H9 (cell line): ENCODE data around the gene ELF1. TPM values are rescaled to one million over a fixed set of nuclear protein-coding genes. Genes with fewer than 3 reads are reported as not detected.
"Not testable (repeated sequence)": the region's sequence is repeated elsewhere in the genome, so short reads cannot be mapped to it uniquely, and the experiment has no call there.

Experiments used
- DNase-seq: peaks from one replicate; pipeline ENCODE4 v3.0.0-alpha.2; 2017
- H2AFZ ChIP-seq: one replicate; pipeline ENCODE4 v1.6.1; 2013; ENCODE audit warnings: mild to moderate bottlenecking, low read length, control low read depth, moderate library complexity
- H2AK5ac ChIP-seq: 2 replicates; pipeline ENCODE4 v1.6.1; 2013; ENCODE audit warnings: low read length, control low read depth, mixed read lengths; ENCODE audit not compliant: insufficient read length
- H2BK120ac ChIP-seq: one replicate; pipeline ENCODE4 v1.6.1; 2013; ENCODE audit warnings: low read depth, mild to moderate bottlenecking, low read length, control low read depth, inconsistent platforms; ENCODE audit not compliant: poor library complexity, severe bottlenecking
- H2BK12ac ChIP-seq: 2 replicates; pipeline ENCODE4 v1.6.1; 2013; ENCODE audit warnings: low read length, control low read depth, mixed read lengths, low read depth; ENCODE audit not compliant: insufficient read length
- H2BK15ac ChIP-seq: 2 replicates; pipeline ENCODE4 v1.6.1; 2013; ENCODE audit warnings: low read depth, low read length, control low read depth
- H2BK20ac ChIP-seq: one replicate; pipeline ENCODE4 v1.6.1; 2013; ENCODE audit warnings: low read depth, mild to moderate bottlenecking, low read length, control low read depth, inconsistent platforms; ENCODE audit not compliant: poor library complexity, severe bottlenecking
- H2BK5ac ChIP-seq: 2 replicates; pipeline ENCODE4 v1.6.1; 2013; ENCODE audit warnings: low read length, control low read depth, mixed read lengths; ENCODE audit not compliant: insufficient read length
- H3K14ac ChIP-seq: 2 replicates; pipeline ENCODE4 v1.6.1; 2013; ENCODE audit warnings: low read length, control low read depth; ENCODE audit not compliant: insufficient read depth
- H3K18ac ChIP-seq: 2 replicates; pipeline ENCODE4 v1.6.1; 2013; ENCODE audit warnings: low read depth, mild to moderate bottlenecking, mixed read lengths, low read length, control low read depth; ENCODE audit not compliant: insufficient read length
- H3K23ac ChIP-seq: 2 replicates; pipeline ENCODE4 v1.6.1; 2013; ENCODE audit warnings: low read length, control low read depth, mixed read lengths, low read depth; ENCODE audit not compliant: insufficient read length
- H3K23me2 ChIP-seq: 2 replicates; pipeline ENCODE4 v1.6.1; 2013; ENCODE audit warnings: low read depth, mild to moderate bottlenecking, mixed read lengths, low read length, control low read depth; ENCODE audit not compliant: insufficient read length, poor library complexity, severe bottlenecking
- H3K27ac ChIP-seq: 2 replicates; pipeline ENCODE4 v1.5.1; 2013; ENCODE audit warnings: low read length, control low read depth, mixed read lengths, low read depth; ENCODE audit not compliant: insufficient read length
- H3K27me3 ChIP-seq: 2 replicates; pipeline ENCODE4 v1.6.1; 2013; ENCODE audit warnings: low read length, control low read depth, inconsistent platforms; ENCODE audit not compliant: insufficient read depth
- H3K4ac ChIP-seq: 2 replicates; pipeline ENCODE4 v1.6.1; 2013; ENCODE audit warnings: low read depth, mild to moderate bottlenecking, control low read depth, inconsistent platforms, low read length, moderate library complexity
- H3K4me1 ChIP-seq: 2 replicates; pipeline ENCODE4 v1.6.1; 2013; ENCODE audit warnings: low read length, control low read depth, inconsistent platforms; ENCODE audit not compliant: insufficient read depth
- H3K4me2 ChIP-seq: 2 replicates; pipeline ENCODE4 v1.6.1; 2013; ENCODE audit warnings: low read length, control low read depth, mixed read lengths; ENCODE audit not compliant: insufficient read length, insufficient read depth
- H3K56ac ChIP-seq: 2 replicates; pipeline ENCODE4 v1.6.1; 2013; ENCODE audit warnings: low read depth, mild to moderate bottlenecking, mixed read lengths, low read length, control low read depth; ENCODE audit not compliant: insufficient read length
- H3K79me1 ChIP-seq: 2 replicates; pipeline ENCODE4 v1.6.1; 2013; ENCODE audit warnings: low read depth, mild to moderate bottlenecking, moderate library complexity, low read length, control low read depth, inconsistent platforms; ENCODE audit not compliant: insufficient read depth, poor library complexity, severe bottlenecking
- H3K79me2 ChIP-seq: 2 replicates; pipeline ENCODE4 v1.6.1; 2013; ENCODE audit warnings: low read length, control low read depth, inconsistent platforms; ENCODE audit not compliant: insufficient read depth
- H3K9ac ChIP-seq: 2 replicates; pipeline ENCODE4 v1.6.1; 2013; ENCODE audit warnings: low read length, control low read depth, mixed read lengths; ENCODE audit not compliant: insufficient read length; ENCODE audit errors: extremely low read depth
- H3K9me3 ChIP-seq: one replicate; pipeline ENCODE4 v1.6.1; 2013; ENCODE audit warnings: low read depth, low read length, inconsistent platforms; ENCODE audit not compliant: control insufficient read depth
- H3T11ph ChIP-seq: one replicate; pipeline ENCODE4 v1.6.1; 2013; ENCODE audit warnings: mild to moderate bottlenecking, low read length, control low read depth, inconsistent platforms
- H4K20me1 ChIP-seq: one replicate; pipeline ENCODE4 v1.6.1; 2013; ENCODE audit not compliant: control insufficient read depth, insufficient read length, insufficient read depth
- H4K5ac ChIP-seq: 2 replicates; pipeline ENCODE4 v1.6.1; 2013; ENCODE audit warnings: low read depth, mild to moderate bottlenecking, mixed read lengths, low read length, control low read depth; ENCODE audit not compliant: insufficient read length
- H4K8ac ChIP-seq: replicated peaks from 2 replicates; pipeline ENCODE4 v1.6.1; 2013; ENCODE audit warnings: low read length, control low read depth, mixed read lengths, low read depth; ENCODE audit not compliant: insufficient read length
- H4K91ac ChIP-seq: 2 replicates; pipeline ENCODE4 v1.6.1; 2013; ENCODE audit warnings: low read depth, mild to moderate bottlenecking, moderate library complexity, mixed read lengths, low read length, control low read depth; ENCODE audit not compliant: insufficient read length
- H3K27ac Mint-ChIP-seq, 3 experiments: 2 replicates in 2 of 3; 3 replicates in 1 of 3; pipeline ENCODE4 v1.8.0; 2020 to 2021; ENCODE audit warnings: mixed read lengths in 3 of 3, mild to moderate bottlenecking in 1 of 3, moderate library complexity in 1 of 3
- H3K27me3 Mint-ChIP-seq: 2 replicates; pipeline ENCODE4 v1.8.0; 2021; ENCODE audit warnings: low read depth, mild to moderate bottlenecking, moderate library complexity, mixed read lengths
- H3K36me3 Mint-ChIP-seq, 3 experiments: 2 replicates in 2 of 3; 3 replicates in 1 of 3; pipeline ENCODE4 v1.8.0; 2020 to 2021; ENCODE audit warnings: low read depth in 3 of 3, mixed read lengths in 3 of 3; ENCODE audit not compliant: insufficient read depth in 1 of 3
- H3K4me1 Mint-ChIP-seq, 2 experiments: 2 replicates each; pipeline ENCODE4 v1.8.0; 2020; ENCODE audit warnings: mixed read lengths in 2 of 2
- H3K4me3 Mint-ChIP-seq, 2 experiments: 2 replicates in 1 of 2; 3 replicates in 1 of 2; pipeline ENCODE4 v1.8.0; 2020 to 2021; ENCODE audit warnings: mild to moderate bottlenecking in 2 of 2, mixed read lengths in 2 of 2, moderate library complexity in 1 of 2
- H3K9me3 Mint-ChIP-seq, 2 experiments: 2 replicates in 1 of 2; 3 replicates in 1 of 2; pipeline ENCODE4 v1.8.0; 2020; ENCODE audit warnings: mild to moderate bottlenecking in 2 of 2, mixed read lengths in 2 of 2, moderate library complexity in 1 of 2
- CTCF ChIP-seq: fragments of 200-600 bp; sonication (generic); conservative IDR thresholded peaks from 3 replicates; pipeline ENCODE4 v1.8.0; 2021; ENCODE audit warnings: antibody characterized with exemption, mild to moderate bottlenecking
- WGBS: extraction: QIAGEN DNeasy Blood & Tissue Kit; methylation state at CpG from one replicate; pipeline ENCODE4 v1.1.7; 2013; ENCODE audit warnings: missing lambda C conversion rate, low lambda C conversion rate, mixed read lengths; ENCODE audit not compliant: insufficient read length; ENCODE audit errors: extremely low coverage; 5-methylcytosine and 5-hydroxymethylcytosine counted together
- total RNA-seq: library from RNA; stranded (reverse); gene quantifications from 2 replicates; pipeline ENCODE4 v1.2.1, GENCODE V29; 2021

The ELF1 gene
- total RNA-seq, 1 experiment from 2014 or later = 15.5 TPM

- no peak overlapping the region for H2AK5ac ChIP-seq
- no peak overlapping the region for H2BK15ac ChIP-seq
- H3T11ph ChIP-seq = no peak overlapping the region
- H3K9ac ChIP-seq = no peak overlapping the region
- H2BK12ac ChIP-seq = no peak overlapping the region
- no peak for DNase-seq
- no peak overlapping the region for H4K91ac ChIP-seq
- no peak overlapping the region for H3K4ac ChIP-seq
- H3K18ac ChIP-seq = no peak overlapping the region
- peaks cover 52 to 53% of the 10 kb centered on the region in 2 experiments for H3K9me3 Mint-ChIP-seq
- H4K20me1 ChIP-seq = no peaks in the 10 kb centered on the region
- no peaks in the 10 kb centered on the region for H3K23me2 ChIP-seq
- no peaks in the 10 kb centered on the region for H3K79me2 ChIP-seq
- no peak overlapping the region for H2AFZ ChIP-seq
- H3K27me3 Mint-ChIP-seq = peaks cover 2% of the 10 kb centered on the region; the same call in 1 of the 2 replicates
- no peak overlapping the region for H3K4me3 Mint-ChIP-seq
- H2BK20ac ChIP-seq = no peak overlapping the region
- no peak overlapping the region for H4K8ac ChIP-seq
- no peaks in the 10 kb centered on the region for H3K27me3 ChIP-seq
- H3K27ac Mint-ChIP-seq = no peak overlapping the region
- H3K36me3 Mint-ChIP-seq = peaks cover 21 to 42% (median 36%) of the 10 kb centered on the region in 3 experiments
- no peaks in the 10 kb centered on the region for H3K4me1 Mint-ChIP-seq
- H3K4me1 ChIP-seq = no peaks in the 10 kb centered on the region
- 100% methylated on average over 1 of the region's 5 CpGs for WGBS
- no peak overlapping the region for H2BK5ac ChIP-seq
- peaks cover 4% of the 10 kb centered on the region for H3K79me1 ChIP-seq
- no peak overlapping the region for H3K14ac ChIP-seq
- TF ChIP-seq CTCF = no peak
- no peak overlapping the region for H3K4me2 ChIP-seq
- H4K5ac ChIP-seq = no peak overlapping the region
- H3K56ac ChIP-seq = no peak overlapping the region
- H2BK120ac ChIP-seq = no peak overlapping the region
- H3K9me3 ChIP-seq = peaks cover 17% of the 10 kb centered on the region
- H3K23ac ChIP-seq = no peak overlapping the region
- H3K27ac ChIP-seq = no peak overlapping the region
These were observed 29.5 kb upstream of the ELF1 start for GRCh38 chr13:41048640-41049039.

- H4K91ac ChIP-seq, H2BK20ac ChIP-seq, DNase-seq, H2BK12ac ChIP-seq, H3K4ac ChIP-seq, H2BK15ac ChIP-seq, H3K9me3 ChIP-seq, H2BK5ac ChIP-seq, H3K4me3 Mint-ChIP-seq, H3K27ac ChIP-seq, H3K56ac ChIP-seq, H3K79me2 ChIP-seq, H3K4me1 Mint-ChIP-seq, H2AFZ ChIP-seq, H3K14ac ChIP-seq, H3K27me3 ChIP-seq, H3K23ac ChIP-seq, H3K4me2 ChIP-seq, H3K27me3 Mint-ChIP-seq, H4K5ac ChIP-seq, H3K9ac ChIP-seq, H4K20me1 ChIP-seq, H2AK5ac ChIP-seq, H3K23me2 ChIP-seq, H3K4me1 ChIP-seq, H3K79me1 ChIP-seq, H4K8ac ChIP-seq, H2BK120ac ChIP-seq, H3T11ph ChIP-seq, H3K18ac ChIP-seq, H3K27ac Mint-ChIP-seq: not testable (repeated sequence)
- H3K9me3 Mint-ChIP-seq = peaks cover 47 to 53% of the 10 kb centered on the region in 2 experiments
- WGBS = no CpG with 5 or more reads among the region's 4 CpGs
- peaks cover 15 to 41% (median 22%) of the 10 kb centered on the region in 3 experiments for H3K36me3 Mint-ChIP-seq
These were observed 23.3 kb upstream of the ELF1 start for GRCh38 chr13:41042419-41042818.
